Liver (tissue), 3 donors: ENCODE data around the gene EXOSC3.

Experiments
- RAD21 ChIP-seq, 2 donors: IDR thresholded peaks; 2 replicates each; pipeline ENCODE4 v1.6.1; 2016; ENCODE audit warnings: antibody characterized with exemption in 2 of 2, mild to moderate bottlenecking in 2 of 2
- TF ChIP-seq, protein P1 (sequence below): fragments of 150-350 bp; IDR thresholded peaks from 2 replicates; pipeline ENCODE4 v1.5.1; 2017; ENCODE audit warnings: improper control_type of control experiment, low read depth, low read length; ENCODE audit not compliant: missing input control
- TF ChIP-seq, protein P2 (sequence below): IDR thresholded peaks from 2 replicates; pipeline ENCODE4 v1.6.1; 2016; ENCODE audit warnings: antibody characterized with exemption, mild to moderate bottlenecking
- donor health status: healthy.
- donor health status: healthy.

- TF ChIP-seq RAD21 (IDR thresholded peaks at IDR 0.05), result peak in 1 of 2 donors; percentile 14
- TF ChIP-seq, protein P1, sequence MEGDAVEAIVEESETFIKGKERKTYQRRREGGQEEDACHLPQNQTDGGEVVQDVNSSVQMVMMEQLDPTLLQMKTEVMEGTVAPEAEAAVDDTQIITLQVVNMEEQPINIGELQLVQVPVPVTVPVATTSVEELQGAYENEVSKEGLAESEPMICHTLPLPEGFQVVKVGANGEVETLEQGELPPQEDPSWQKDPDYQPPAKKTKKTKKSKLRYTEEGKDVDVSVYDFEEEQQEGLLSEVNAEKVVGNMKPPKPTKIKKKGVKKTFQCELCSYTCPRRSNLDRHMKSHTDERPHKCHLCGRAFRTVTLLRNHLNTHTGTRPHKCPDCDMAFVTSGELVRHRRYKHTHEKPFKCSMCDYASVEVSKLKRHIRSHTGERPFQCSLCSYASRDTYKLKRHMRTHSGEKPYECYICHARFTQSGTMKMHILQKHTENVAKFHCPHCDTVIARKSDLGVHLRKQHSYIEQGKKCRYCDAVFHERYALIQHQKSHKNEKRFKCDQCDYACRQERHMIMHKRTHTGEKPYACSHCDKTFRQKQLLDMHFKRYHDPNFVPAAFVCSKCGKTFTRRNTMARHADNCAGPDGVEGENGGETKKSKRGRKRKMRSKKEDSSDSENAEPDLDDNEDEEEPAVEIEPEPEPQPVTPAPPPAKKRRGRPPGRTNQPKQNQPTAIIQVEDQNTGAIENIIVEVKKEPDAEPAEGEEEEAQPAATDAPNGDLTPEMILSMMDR, result peak; percentile 11
- TF ChIP-seq, protein P2, sequence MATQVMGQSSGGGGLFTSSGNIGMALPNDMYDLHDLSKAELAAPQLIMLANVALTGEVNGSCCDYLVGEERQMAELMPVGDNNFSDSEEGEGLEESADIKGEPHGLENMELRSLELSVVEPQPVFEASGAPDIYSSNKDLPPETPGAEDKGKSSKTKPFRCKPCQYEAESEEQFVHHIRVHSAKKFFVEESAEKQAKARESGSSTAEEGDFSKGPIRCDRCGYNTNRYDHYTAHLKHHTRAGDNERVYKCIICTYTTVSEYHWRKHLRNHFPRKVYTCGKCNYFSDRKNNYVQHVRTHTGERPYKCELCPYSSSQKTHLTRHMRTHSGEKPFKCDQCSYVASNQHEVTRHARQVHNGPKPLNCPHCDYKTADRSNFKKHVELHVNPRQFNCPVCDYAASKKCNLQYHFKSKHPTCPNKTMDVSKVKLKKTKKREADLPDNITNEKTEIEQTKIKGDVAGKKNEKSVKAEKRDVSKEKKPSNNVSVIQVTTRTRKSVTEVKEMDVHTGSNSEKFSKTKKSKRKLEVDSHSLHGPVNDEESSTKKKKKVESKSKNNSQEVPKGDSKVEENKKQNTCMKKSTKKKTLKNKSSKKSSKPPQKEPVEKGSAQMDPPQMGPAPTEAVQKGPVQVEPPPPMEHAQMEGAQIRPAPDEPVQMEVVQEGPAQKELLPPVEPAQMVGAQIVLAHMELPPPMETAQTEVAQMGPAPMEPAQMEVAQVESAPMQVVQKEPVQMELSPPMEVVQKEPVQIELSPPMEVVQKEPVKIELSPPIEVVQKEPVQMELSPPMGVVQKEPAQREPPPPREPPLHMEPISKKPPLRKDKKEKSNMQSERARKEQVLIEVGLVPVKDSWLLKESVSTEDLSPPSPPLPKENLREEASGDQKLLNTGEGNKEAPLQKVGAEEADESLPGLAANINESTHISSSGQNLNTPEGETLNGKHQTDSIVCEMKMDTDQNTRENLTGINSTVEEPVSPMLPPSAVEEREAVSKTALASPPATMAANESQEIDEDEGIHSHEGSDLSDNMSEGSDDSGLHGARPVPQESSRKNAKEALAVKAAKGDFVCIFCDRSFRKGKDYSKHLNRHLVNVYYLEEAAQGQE, result peak; percentile 31
Measured at GRCh38 chr9:37753489-37754190, 31.2 kb downstream of the EXOSC3 start, which contains the start of gene TRMT10B.
